ENCODE data around the gene ACTA2.

Gene ACTA2

GRCh38 chr10:88964360-88964759 lies 11.8 kb upstream of the ACTA2 start:
- no peak overlapping the region for H3K4me3 ChIP-seq (ENCODE audit: low read length)
- no peak for DNase-seq (ENCODE audit: low read depth)
- TF ChIP-seq CTCF (conservative IDR thresholded peaks at IDR 0.05; ENCODE audit: low read length) = no peak

- no peak for TF ChIP-seq CTCF (conservative IDR thresholded peaks at IDR 0.05; ENCODE audit: low read length)
- no peak for DNase-seq (ENCODE audit: low read depth)
Observed at GRCh38 chr10:88963318-88963717, 10.7 kb upstream of the ACTA2 start.

GRCh38 chr10:88962336-88962735 lies 9.8 kb upstream of the ACTA2 start:
- no peak for TF ChIP-seq CTCF (conservative IDR thresholded peaks at IDR 0.05; ENCODE audit: low read length)
- no peak overlapping the region for H3K4me3 ChIP-seq (ENCODE audit: low read length)
- no peak for DNase-seq (ENCODE audit: low read depth)

More at GRCh38 chr10:88963318-88963717, 10.7 kb upstream of the ACTA2 start:
- H3K4me3 ChIP-seq (ENCODE audit: low read length) = no peak overlapping the region

- no peak overlapping the region for H3K4me3 ChIP-seq (ENCODE audit: low read length)
- no peak for TF ChIP-seq CTCF (conservative IDR thresholded peaks at IDR 0.05; ENCODE audit: low read length)
- no peak for DNase-seq (ENCODE audit: low read depth)
Observed at GRCh38 chr10:88961266-88961665, 8.7 kb upstream of the ACTA2 start.

GRCh38 chr10:88960802-88961201 lies 8.2 kb upstream of the ACTA2 start:
- no peak for DNase-seq (ENCODE audit: low read depth)
- H3K4me3 ChIP-seq (ENCODE audit: low read length) = no peak overlapping the region
- no peak for TF ChIP-seq CTCF (conservative IDR thresholded peaks at IDR 0.05; ENCODE audit: low read length)

- H3K4me3 ChIP-seq (ENCODE audit: low read length) = no peak overlapping the region
- TF ChIP-seq CTCF (conservative IDR thresholded peaks at IDR 0.05; ENCODE audit: low read length) = no peak
- no peak for DNase-seq (ENCODE audit: low read depth)
Observed at GRCh38 chr10:88958721-88959120, 6.1 kb upstream of the ACTA2 start.

- no peak for TF ChIP-seq CTCF (conservative IDR thresholded peaks at IDR 0.05; ENCODE audit: low read length)
- DNase-seq (ENCODE audit: low read depth) = no peak
- H3K4me3 ChIP-seq (ENCODE audit: low read length) = no peak overlapping the region
Observed at GRCh38 chr10:88957381-88957780, 4.8 kb upstream of the ACTA2 start.
